Cardiac muscle cell (in vitro differentiated cells and primary cell): ENCODE results near the gene CAB39L. TPM values are rescaled to one million over a fixed set of nuclear protein-coding genes. Genes with fewer than 3 reads are reported as not detected.

Experiments used
- DNase-seq, 2 donors: peaks; one replicate each; pipeline versions ENCODE4 v3.0.0 to v3.0.0-alpha.2; 2010 to 2017; ENCODE audit warnings: low read depth in 1 of 2, low spot score in 1 of 2
- H3K27ac ChIP-seq: fragments of 200-600 bp; sonication (generic); 2 replicates; pipeline ENCODE4 v1.5.1; 2016
- H3K27me3 ChIP-seq: fragments of 200-600 bp; sonication (generic); 2 replicates; pipeline ENCODE4 v1.6.0; 2016; ENCODE audit warnings: control low read depth
- H3K36me3 ChIP-seq: fragments of 200-600 bp; sonication (generic); 2 replicates; pipeline ENCODE4 v1.5.1; 2016; ENCODE audit warnings: control low read depth
- H3K4me1 ChIP-seq: fragments of 200-600 bp; sonication (generic); 2 replicates; pipeline ENCODE4 v1.8.1; 2017; ENCODE audit warnings: low read depth, mild to moderate bottlenecking, mixed run types
- H3K4me3 ChIP-seq: fragments of 200-600 bp; sonication (generic); 2 replicates; pipeline ENCODE4 v1.5.1; 2016; ENCODE audit warnings: mild to moderate bottlenecking
- H3K9me3 ChIP-seq: fragments of 200-600 bp; sonication (generic); 2 replicates; pipeline ENCODE4 v1.5.1; 2017; ENCODE audit warnings: low read depth, mild to moderate bottlenecking, control low read depth
- CTCF ChIP-seq: IDR thresholded peaks from 2 replicates; pipeline ENCODE4 v1.5.1; 2012; ENCODE audit warnings: low read depth, mild to moderate bottlenecking, low read length
- polyA plus RNA-seq: library from polyadenylated mRNA; unstranded; fragments of >200 nt; fragmentation: Nextera tagmentation; extraction: Ambion mirVana; gene quantifications from 2 replicates; pipeline ENCODE4 v1.2.1, GENCODE V29; 2016
- total RNA-seq: library from RNA; depleted of rRNA; stranded (reverse); fragments of >200 nt; gene quantifications from 2 replicates; pipeline ENCODE4 v1.2.3, GENCODE V29; 2016

Gene CAB39L
- total and polyA plus RNA-seq, 2 experiments from 2014 or later = 22.3 to 25.5 TPM

GRCh38 chr13:49310251-49310650 is 133.6 kb downstream of the CAB39L start:
- peaks cover 8% of the 10 kb centered on the region for H3K36me3 ChIP-seq
- H3K9me3 ChIP-seq = no peaks in the 10 kb centered on the region
- no peak overlapping the region for H3K4me3 ChIP-seq
- no peak overlapping the region for H3K27ac ChIP-seq
- no peak for TF ChIP-seq CTCF
- DNase-seq = no peak
- H3K27me3 ChIP-seq = no peaks in the 10 kb centered on the region
- no peaks in the 10 kb centered on the region for H3K4me1 ChIP-seq

- no peaks in the 10 kb centered on the region for H3K27me3 ChIP-seq
- no peaks in the 10 kb centered on the region for H3K4me1 ChIP-seq
- DNase-seq = no peak
- H3K9me3 ChIP-seq = no peaks in the 10 kb centered on the region
- H3K36me3 ChIP-seq = peaks cover 8% of the 10 kb centered on the region
- no peak overlapping the region for H3K4me3 ChIP-seq
- H3K27ac ChIP-seq = no peak overlapping the region
- no peak for TF ChIP-seq CTCF
These were observed 134.9 kb downstream of the CAB39L start for GRCh38 chr13:49308921-49309408.

- no peak overlapping the region for H3K27ac ChIP-seq
These were observed 135.6 kb downstream of the CAB39L start for GRCh38 chr13:49308097-49308875.

GRCh38 chr13:49307365-49307764 is 136.5 kb downstream of the CAB39L start:
- H3K36me3 ChIP-seq = peaks cover 8% of the 10 kb centered on the region
- no peaks in the 10 kb centered on the region for H3K9me3 ChIP-seq
- DNase-seq = no peak
- no peak overlapping the region for H3K27ac ChIP-seq
- H3K4me1 ChIP-seq = no peaks in the 10 kb centered on the region
- H3K27me3 ChIP-seq = no peaks in the 10 kb centered on the region
- no peak overlapping the region for H3K4me3 ChIP-seq
- no peak for TF ChIP-seq CTCF

More at GRCh38 chr13:49308097-49308875, 135.6 kb downstream of the CAB39L start:
- TF ChIP-seq CTCF = no peak
- peaks cover 8% of the 10 kb centered on the region for H3K36me3 ChIP-seq
- peak in 1 of 2 donors; percentile 81 for DNase-seq
- H3K27me3 ChIP-seq = no peaks in the 10 kb centered on the region
- H3K4me1 ChIP-seq = no peaks in the 10 kb centered on the region
- no peaks in the 10 kb centered on the region for H3K9me3 ChIP-seq
- no peak overlapping the region for H3K4me3 ChIP-seq

GRCh38 chr13:49305792-49306425 is 138.0 kb downstream of the CAB39L start:
- H3K27ac ChIP-seq = no peak overlapping the region
- H3K27me3 ChIP-seq = no peaks in the 10 kb centered on the region
- no peak overlapping the region for H3K4me3 ChIP-seq
- no peaks in the 10 kb centered on the region for H3K9me3 ChIP-seq
- TF ChIP-seq CTCF = no peak
- no peaks in the 10 kb centered on the region for H3K4me1 ChIP-seq
- no peak for DNase-seq
- H3K36me3 ChIP-seq = peaks cover 8% of the 10 kb centered on the region
